Esophagus mucosa (tissue), 1 donor: ENCODE data around the gene GRK1. TPM values are rescaled to one million over a fixed set of nuclear protein-coding genes. Genes with fewer than 3 reads are reported as not detected.

ENCODE experiments used
- ATAC-seq: fragments of 200-7000 bp; cut with Tn5 transposase; one replicate; pipeline ENCODE4 v1.9.1; 2020
- total RNA-seq: library from RNA; stranded (reverse); gene quantifications from one replicate; pipeline ENCODE4 v1.2.4, GENCODE V29; 2023
- donor health status: DM: yes; HTN: yes; CAD: no.

GRK1 gene
- total RNA-seq, 1 donor from 2014 or later, result not detected

GRCh38 chr13:113730831-113731191 is 63.8 kb downstream of the GRK1 start:
- no peak for ATAC-seq

GRCh38 chr13:113731192-113732175 is 64.5 kb downstream of the GRK1 start:
- no peak for ATAC-seq

- no peak for ATAC-seq
Measured at GRCh38 chr13:113732176-113732960, 65.3 kb downstream of the GRK1 start.

DNA sequence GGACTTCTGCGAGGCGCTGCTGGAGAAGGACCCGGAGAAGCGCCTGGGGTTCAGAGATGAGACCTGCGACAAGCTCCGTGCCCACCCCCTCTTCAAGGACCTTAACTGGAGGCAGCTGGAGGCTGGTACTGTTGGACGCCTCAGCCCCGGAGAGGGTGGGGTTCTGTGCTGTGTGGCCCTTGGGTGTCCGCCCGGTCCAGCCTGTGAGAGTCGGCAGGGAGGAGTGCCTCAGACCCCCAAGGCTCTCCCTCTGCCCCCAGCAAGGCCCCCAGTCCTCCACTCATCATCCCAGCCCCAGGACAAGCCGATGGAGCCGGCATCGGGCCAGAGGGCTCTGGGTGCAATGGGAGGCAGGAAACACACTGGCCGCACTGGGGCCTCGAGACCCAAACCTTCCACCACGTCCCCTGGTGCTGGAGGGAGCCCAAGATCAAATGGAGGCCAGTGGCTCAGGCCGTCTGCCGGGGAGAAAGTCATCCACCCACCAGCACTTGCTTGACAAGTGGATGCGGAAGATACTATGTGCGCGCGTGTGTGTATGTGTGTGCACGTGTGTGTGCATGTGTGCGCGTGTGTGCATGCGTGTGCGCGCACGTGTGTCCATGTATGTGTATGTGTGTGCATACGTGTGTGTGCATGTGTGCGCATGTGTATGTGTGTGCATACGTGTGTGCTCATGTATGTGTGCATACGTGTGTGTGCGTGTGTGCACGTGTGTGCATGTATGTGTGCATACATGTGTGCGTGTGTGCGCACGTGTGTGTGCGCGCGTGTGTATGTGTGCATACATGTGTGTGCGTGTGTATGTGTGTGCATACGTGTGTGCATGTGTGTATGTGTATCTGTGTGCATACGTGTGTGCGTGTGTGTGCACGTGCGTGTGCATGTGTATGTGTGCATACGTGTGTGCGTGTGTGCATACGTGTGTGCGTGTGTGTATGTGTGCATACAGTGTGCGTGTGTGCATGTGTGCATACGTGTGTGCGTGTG is 66.2 kb downstream of the GRK1 start:
- no peak for ATAC-seq

- no peak for ATAC-seq
Measured at GRCh38 chr13:113734099-113734825, 67.2 kb downstream of the GRK1 start.

- no peak for ATAC-seq
Measured at GRCh38 chr13:113734826-113735125, 67.8 kb downstream of the GRK1 start.

DNA sequence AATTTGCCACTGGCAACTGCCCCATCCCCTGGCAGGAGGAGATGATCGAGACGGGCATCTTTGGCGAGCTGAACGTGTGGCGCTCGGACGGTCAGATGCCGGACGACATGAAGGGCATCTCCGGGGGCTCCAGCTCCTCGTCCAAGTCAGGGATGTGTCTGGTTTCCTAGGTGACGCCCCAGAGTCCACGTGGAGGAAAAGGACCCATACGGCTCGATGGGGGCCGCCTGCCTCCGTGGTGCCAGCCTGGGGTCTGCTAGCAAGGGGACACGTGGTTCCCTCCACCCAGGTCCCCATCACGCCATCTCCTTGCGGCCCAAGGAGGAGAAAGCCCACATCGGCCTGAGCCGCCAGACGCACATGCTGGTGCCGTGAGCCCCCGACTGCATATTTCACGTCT is 68.2 kb downstream of the GRK1 start:
- ATAC-seq, result no peak

GRCh38 chr13:113735750-113736149 is 68.7 kb downstream of the GRK1 start:
- ATAC-seq, result no peak

DNA sequence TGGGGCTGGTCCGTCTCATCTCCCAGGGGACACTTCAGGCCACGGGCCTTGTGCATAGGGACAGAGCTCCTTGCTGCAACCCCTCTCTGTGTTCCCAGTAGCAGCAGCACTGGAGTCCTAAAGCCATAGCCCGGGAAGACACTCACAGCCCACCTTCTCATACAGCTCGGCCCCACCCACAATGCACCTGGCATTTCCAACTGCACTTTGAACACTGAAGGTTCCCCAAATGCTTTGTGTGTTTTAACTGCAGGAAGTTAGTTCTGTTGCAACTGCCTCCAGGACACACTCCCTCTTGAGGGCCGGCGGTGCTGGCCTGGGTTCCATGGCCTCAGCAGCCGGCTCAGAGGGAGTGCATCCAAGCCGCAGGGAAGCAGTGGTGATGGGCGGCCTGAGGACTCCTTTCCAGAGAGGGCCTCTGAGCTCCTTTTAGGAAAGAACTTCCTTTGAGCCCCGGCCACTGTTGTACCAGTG is 69.3 kb downstream of the GRK1 start:
- ATAC-seq, result no peak

- no peak for ATAC-seq
Measured at GRCh38 chr13:113737803-113738202, 70.8 kb downstream of the GRK1 start.

DNA sequence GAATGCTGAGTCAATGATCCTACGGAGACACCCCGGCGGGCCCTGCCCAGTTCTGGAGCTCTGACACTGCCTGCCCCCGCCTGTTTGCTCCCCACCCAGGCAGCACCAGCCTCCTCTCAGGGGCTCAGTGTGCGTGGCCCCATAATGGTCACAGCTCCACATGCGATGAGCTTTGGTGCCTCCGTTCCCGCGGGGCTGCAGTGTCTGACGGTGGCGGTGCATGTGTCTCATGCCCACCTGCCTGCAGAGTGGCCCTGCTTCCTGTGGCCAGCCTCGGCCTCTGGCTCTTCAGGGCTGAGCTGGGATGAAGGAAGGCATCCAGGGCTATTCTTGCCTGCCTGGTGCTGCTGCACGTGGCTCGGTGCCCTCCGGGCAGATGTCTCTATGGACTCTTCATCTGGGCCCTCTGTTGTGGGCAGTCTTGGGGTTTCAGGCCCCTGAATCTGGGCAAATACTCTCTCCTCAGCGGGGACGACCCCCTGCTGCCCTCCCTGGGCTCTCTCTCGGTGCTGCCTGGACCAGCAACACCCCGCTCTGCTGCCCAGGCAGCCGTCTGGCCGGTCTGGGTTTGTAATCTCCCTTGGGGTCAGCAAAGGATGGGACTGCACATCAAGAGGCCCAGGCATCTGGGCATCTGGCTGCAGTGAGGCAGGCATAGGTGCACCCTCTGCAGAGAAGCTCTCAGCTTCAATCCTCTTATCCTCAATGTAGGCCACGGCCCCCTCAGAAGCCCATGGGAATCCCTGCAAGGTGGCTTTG is 72.7 kb downstream of the GRK1 start:
- no peak for ATAC-seq

GRCh38 chr13:113740286-113740556 is 73.2 kb downstream of the GRK1 start:
- ATAC-seq, result no peak

DNA sequence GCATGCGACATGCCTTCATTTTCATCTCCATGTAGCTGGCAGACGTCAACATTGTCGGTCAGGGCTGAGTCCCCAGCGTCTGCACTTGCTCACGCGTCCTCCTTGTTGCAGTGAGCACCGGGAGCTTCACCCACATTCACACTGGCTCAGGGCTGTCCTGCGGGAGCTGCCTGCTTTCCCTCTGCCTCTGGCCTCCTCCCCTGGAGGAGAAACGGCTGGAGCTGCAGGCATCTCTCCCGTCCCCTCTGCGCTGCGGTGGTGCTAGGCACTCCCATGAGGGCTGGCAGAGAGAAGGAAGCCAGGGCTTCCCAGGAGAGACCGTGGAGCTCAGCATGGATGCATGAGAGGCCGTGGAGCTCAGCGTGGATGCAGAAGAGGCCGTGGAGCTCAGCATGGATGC is 73.6 kb downstream of the GRK1 start:
- no peak for ATAC-seq

- no peak for ATAC-seq
Measured at GRCh38 chr13:113741191-113741668, 74.2 kb downstream of the GRK1 start.

GRCh38 chr13:113742000-113742441 is 75.0 kb downstream of the GRK1 start:
- ATAC-seq, result peak; percentile 88

DNA sequence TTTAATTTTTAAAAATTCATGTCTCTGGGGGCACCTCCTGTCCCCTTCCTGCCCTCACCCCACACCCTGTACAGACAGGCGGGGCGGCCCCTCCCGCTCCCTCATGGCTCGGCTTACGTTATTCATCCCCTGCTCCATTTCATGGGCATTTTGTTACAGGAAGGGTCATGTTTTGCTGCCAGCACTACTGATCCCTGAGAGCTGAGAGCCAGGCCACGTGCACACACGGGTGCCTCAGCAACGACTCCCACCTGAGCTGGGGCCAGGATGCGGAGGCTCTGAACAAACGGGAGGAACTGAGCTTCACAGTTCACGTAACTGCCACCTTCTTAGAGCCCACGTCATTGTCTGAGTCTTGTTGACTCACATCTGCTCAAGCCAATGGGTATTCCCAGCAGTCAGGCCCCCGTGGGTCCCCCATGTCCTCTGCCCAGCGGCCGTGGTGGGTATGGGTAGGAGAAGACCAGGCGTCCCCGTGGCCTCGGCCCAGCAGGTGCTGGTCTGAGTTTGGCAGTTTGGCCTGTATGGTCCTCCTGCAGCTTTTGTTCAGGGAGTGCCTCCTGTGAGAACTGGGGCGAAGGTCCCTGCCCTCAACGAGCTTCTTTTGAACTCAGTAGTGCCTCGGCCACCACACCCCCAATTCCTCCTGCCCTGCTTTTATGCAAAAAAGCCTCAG is 75.6 kb downstream of the GRK1 start:
- peak; percentile 17 for ATAC-seq

DNA sequence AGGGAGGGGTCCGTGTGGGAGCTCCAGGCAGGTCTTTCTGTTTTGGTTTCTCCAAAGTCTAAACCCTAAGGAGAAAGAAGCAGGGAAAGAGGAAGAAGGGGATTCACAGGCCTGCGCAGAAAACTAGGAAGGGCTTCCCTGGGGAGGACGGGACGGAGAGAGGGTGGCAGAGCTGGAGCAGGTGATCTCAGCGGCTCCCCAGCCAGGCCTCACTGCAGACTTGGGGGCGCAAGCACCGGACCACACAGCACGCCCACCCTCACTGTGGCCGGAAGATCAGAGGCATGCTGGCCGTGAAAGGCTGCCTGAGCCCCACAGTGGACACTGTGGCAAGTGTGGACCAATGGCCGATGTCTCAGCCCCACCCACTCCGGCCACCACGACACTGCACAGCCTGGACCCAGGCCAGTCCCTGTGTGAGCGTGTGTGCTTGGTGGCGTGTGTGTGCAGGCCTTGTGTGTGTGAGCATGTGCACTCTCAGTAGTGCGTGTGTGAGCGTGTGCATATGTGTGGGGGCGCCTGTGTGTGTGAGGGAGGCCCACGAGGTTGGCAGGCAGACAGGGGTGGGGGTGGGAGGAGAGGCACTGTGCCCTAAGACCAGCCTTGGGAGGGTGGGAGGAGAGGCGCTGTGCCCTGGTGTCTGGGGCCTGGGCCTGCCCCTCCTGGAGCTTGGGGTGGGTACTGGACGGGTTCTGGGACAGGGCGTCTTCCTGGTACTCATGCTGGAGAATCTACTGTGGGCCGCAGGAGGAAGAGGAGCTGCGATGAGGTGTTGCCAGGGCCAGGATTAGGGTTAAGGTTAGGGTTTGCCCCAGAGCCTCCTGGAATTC is 76.6 kb downstream of the GRK1 start:
- no peak for ATAC-seq

DNA sequence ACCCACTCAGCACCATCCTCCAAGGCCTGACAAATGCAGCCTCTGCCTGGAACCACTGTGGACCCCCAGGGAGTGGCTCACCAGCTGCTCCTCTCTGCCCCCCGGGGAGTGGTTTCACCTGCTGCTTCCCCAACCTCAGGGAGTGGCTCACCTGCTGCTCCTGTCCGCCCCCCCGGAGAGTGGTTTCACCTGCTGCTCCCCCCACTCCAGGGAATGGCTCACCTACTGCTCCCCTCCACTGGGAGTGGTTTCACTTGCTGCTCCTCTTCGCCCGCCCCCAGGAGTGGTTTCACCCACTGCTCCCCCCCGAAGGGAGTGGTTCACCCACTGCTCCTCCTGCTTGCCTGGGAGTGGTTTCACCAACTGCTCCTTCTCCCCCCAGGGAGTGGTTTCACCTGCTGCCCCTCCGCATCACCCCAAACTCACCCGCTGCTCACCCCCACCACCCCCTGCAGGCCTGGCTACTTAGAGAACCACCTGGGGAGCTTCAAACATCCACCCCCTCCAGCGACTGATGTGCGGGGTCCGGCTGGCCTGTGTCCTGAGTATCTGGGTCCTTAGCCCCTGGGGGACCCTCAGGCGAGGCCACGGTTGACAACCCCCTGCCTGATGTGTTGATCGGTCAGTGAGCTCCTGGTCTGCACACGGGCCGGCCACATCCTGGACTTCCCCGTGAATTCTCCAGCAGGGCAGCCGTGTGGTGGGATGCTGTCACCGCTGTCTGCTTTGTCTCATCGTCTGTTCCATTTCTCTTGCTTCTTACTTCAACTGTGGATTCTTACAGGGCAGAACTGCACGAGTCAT is 77.4 kb downstream of the GRK1 start:
- ATAC-seq, result no peak

DNA sequence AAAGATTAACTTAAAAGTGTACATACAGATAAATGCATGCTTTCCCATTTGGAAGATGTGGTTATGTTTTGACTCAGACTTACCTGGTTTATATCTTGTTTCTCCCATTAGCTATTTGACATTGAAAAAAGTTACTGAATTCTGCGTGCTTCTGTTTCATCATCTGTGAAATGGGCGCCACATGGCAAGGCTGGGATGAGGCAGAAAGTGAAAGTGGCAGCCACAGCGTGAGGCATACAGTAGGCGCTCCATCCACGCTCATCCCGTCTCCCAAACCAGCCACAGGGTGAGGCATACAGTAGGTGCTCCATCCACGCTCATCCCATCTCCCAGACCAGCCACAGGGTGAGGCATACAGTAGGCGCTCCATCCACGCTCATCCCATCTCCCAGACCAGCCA is 78.0 kb downstream of the GRK1 start:
- ATAC-seq, result no peak
